Caco-2 (cell line): Measurements from ENCODE around the gene AMPH. TPM values are rescaled to one million over a fixed set of nuclear protein-coding genes. Genes with fewer than 3 reads are reported as not detected.

ENCODE experiments used
- BruUV-seq: library from RNA; stranded (reverse); fragments of 400-500 nt; replicated peaks from 2 replicates; lab custom pipeline; 2021; lab: Mats Ljungman, UMichigan
- CTCF ChIA-PET: fragments of 300-600 bp; sonication (Branson Sonifier 250); formaldehyde crosslinking; loops from one replicate; lab custom pipeline; 2022; ENCODE audit warnings: antibody characterized with exemption; lab: Charles Lee
- POLR2A ChIA-PET: fragments of 300-600 bp; sonication (Branson Sonifier 250); formaldehyde crosslinking; loops from one replicate; lab custom pipeline; 2022; ENCODE audit warnings: antibody characterized with exemption; lab: Charles Lee
- DNase-seq, 2 experiments: peaks; one replicate each; pipeline versions ENCODE4 v3.0.0 to v3.0.0-alpha.2; 2020 to 2022
- H3K27me3 ChIP-seq: replicated peaks from 2 replicates; pipeline ENCODE4 v1.6.0; 2011; ENCODE audit warnings: low read length; ENCODE audit not compliant: control insufficient read depth, insufficient read depth
- H3K36me3 ChIP-seq: 2 replicates; pipeline ENCODE4 v1.5.1; 2011; ENCODE audit warnings: low read length; ENCODE audit not compliant: control insufficient read depth, insufficient read depth
- H3K4me1 ChIP-seq: fragments of 250-450 bp; sonication (Bioruptor Pico); 2 replicates; pipeline ENCODE4 v1.5.1; 2020; ENCODE audit warnings: mild to moderate bottlenecking
- H3K4me3 ChIP-seq: 2 replicates; pipeline ENCODE4 v1.5.1; 2011; ENCODE audit warnings: low read depth, mild to moderate bottlenecking, control low read depth, low read length
- H3K9me3 ChIP-seq: fragments of 250-450 bp; sonication (Bioruptor Pico); 2 replicates; pipeline ENCODE4 v1.5.1; 2020; ENCODE audit warnings: mild to moderate bottlenecking, moderate library complexity
- H3K27ac Mint-ChIP-seq: one replicate; pipeline ENCODE4 v1.8.0; 2022; ENCODE audit warnings: mixed read lengths; ENCODE audit not compliant: unreplicated experiment
- H3K27me3 Mint-ChIP-seq: one replicate; pipeline ENCODE4 v1.8.0; 2022; ENCODE audit warnings: mixed read lengths; ENCODE audit not compliant: insufficient read depth, unreplicated experiment
- H3K36me3 Mint-ChIP-seq: one replicate; pipeline ENCODE4 v1.8.0; 2022; ENCODE audit warnings: mild to moderate bottlenecking, mixed read lengths; ENCODE audit not compliant: insufficient read depth, unreplicated experiment
- H3K4me1 Mint-ChIP-seq: one replicate; pipeline ENCODE4 v1.8.0; 2022; ENCODE audit warnings: low read depth, mixed read lengths; ENCODE audit not compliant: unreplicated experiment
- H3K4me3 Mint-ChIP-seq: one replicate; pipeline ENCODE4 v1.8.0; 2022; ENCODE audit warnings: mild to moderate bottlenecking, moderate library complexity, mixed read lengths; ENCODE audit not compliant: unreplicated experiment
- H3K9me3 Mint-ChIP-seq: one replicate; pipeline ENCODE4 v1.8.0; 2022; ENCODE audit warnings: mixed read lengths; ENCODE audit not compliant: unreplicated experiment
- intact Hi-C: fragments of 100-400 bp; cut with micrococcal nuclease; formaldehyde crosslinking; loops from one replicate; pipeline ENCODE4 v1.10.0; 2022; ENCODE audit not compliant: unreplicated experiment
- total RNA-seq: library from RNA; stranded (reverse); gene quantifications from 2 replicates; pipeline ENCODE4 v1.2.3, GENCODE V29; 2022
- TF ChIP-seq, protein P1 (sequence below), 2 experiments: fragments of 200-600 bp in 1 of 2; IDR thresholded peaks; 1 replicate in 1 of 2; 2 replicates in 1 of 2; pipeline versions ENCODE4 v1.5.1 to v1.8.0; 2011 to 2022; ENCODE audit warnings: antibody characterized with exemption in 1 of 2, control low read depth in 1 of 2, inconsistent platforms in 1 of 2, low read depth in 1 of 2, low read length in 1 of 2, mild to moderate bottlenecking in 1 of 2, moderate library complexity in 1 of 2; ENCODE audit not compliant: insufficient read depth in 1 of 2, severe bottlenecking in 1 of 2, unreplicated experiment in 1 of 2

AMPH gene
- total RNA-seq, 1 experiment from 2014 or later = not detected

DNA sequence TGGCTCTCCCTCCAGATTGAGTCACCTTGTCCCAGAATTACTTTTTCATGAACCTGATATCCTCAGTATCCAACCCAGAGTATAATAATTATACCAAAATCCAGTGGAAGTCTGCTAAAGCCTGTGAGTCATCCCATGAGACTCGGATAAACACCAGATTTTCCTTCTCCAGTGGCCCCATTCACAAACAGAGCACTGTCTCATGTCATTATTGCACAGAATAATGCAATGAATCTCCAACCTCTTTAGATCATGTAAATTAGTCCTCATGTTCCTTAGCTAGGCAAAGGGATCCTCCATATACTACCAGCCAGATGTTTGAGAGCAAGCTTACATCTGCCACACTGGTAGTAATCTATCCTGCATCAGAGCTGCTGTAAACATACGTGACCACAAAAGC lies 89.0 kb downstream of the AMPH start:
- Histone ChIP-seq H3K4me3 (no peak overlapping the region), H3K9me3 (no peaks in the 10 kb centered on the region), H3K27me3 (no peaks in the 10 kb centered on the region; the same call in 1 of the 2 replicates), H3K4me1 (no peaks in the 10 kb centered on the region), H3K36me3 (no peaks in the 10 kb centered on the region)
- Mint-ChIP-seq H3K27ac (no peak overlapping the region), H3K27me3 (peaks cover 11% of the 10 kb centered on the region), H3K4me3 (no peak overlapping the region), H3K9me3 (no peaks in the 10 kb centered on the region), H3K4me1 (no peaks in the 10 kb centered on the region), H3K36me3 (no peaks in the 10 kb centered on the region)
- BruUV-seq = no TSS peak
- no peak for DNase-seq
- CTCF ChIA-PET = no interaction called here
- POLR2A ChIA-PET = no interaction called here
- TF ChIP-seq, protein P1, sequence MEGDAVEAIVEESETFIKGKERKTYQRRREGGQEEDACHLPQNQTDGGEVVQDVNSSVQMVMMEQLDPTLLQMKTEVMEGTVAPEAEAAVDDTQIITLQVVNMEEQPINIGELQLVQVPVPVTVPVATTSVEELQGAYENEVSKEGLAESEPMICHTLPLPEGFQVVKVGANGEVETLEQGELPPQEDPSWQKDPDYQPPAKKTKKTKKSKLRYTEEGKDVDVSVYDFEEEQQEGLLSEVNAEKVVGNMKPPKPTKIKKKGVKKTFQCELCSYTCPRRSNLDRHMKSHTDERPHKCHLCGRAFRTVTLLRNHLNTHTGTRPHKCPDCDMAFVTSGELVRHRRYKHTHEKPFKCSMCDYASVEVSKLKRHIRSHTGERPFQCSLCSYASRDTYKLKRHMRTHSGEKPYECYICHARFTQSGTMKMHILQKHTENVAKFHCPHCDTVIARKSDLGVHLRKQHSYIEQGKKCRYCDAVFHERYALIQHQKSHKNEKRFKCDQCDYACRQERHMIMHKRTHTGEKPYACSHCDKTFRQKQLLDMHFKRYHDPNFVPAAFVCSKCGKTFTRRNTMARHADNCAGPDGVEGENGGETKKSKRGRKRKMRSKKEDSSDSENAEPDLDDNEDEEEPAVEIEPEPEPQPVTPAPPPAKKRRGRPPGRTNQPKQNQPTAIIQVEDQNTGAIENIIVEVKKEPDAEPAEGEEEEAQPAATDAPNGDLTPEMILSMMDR (IDR thresholded peaks at IDR 0.05; ENCODE audit: insufficient read depth in 1 of 2, low read depth in 1 of 2, low read length in 1 of 2, severe bottlenecking in 1 of 2, unreplicated experiment in 1 of 2) = no peak
- intact Hi-C loops = no loop called here

DNA sequence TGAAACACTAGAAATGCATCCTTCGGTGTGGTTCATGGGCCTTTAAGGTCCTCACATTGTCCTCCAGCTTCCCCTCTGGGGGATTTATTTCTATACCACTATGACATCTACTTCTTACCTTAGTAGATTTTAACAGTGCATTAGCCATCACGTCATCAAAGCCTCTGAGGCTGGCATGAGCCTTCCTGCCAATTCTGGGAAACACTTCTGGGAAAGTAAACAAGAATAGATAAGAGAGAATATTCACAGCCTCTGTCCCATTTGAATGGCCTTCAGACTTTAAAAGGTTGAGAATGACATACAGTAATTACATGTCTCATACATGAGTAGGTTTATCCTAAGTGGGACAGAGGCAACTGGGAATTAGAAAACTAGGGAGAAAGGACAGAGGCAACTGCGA lies 89.7 kb downstream of the AMPH start:
- Histone ChIP-seq H3K4me1 (no peaks in the 10 kb centered on the region), H3K27me3 (no peaks in the 10 kb centered on the region; the same call in 1 of the 2 replicates), H3K4me3 (no peak overlapping the region), H3K36me3 (no peaks in the 10 kb centered on the region), H3K9me3 (no peaks in the 10 kb centered on the region)
- POLR2A ChIA-PET = no interaction called here
- CTCF ChIA-PET = no interaction called here
- BruUV-seq = no TSS peak
- Mint-ChIP-seq H3K4me1 (no peaks in the 10 kb centered on the region), H3K36me3 (no peaks in the 10 kb centered on the region), H3K9me3 (no peaks in the 10 kb centered on the region), H3K27ac (no peak overlapping the region), H3K27me3 (peaks cover 9% of the 10 kb centered on the region), H3K4me3 (no peak overlapping the region)
- intact Hi-C loops = no loop called here
- DNase-seq = no peak
- TF ChIP-seq, protein P1 (IDR thresholded peaks at IDR 0.05; ENCODE audit: insufficient read depth in 1 of 2, low read depth in 1 of 2, low read length in 1 of 2, severe bottlenecking in 1 of 2, unreplicated experiment in 1 of 2) = no peak

GRCh38 chr7:38539477-38540081 lies 91.6 kb downstream of the AMPH start:
- no peak for DNase-seq
- POLR2A ChIA-PET = no interaction called here
- H3K9me3 Mint-ChIP-seq = no peaks in the 10 kb centered on the region
- H3K4me1 Mint-ChIP-seq = no peaks in the 10 kb centered on the region
- Histone ChIP-seq H3K27me3 (no peaks in the 10 kb centered on the region; the same call in 1 of the 2 replicates), H3K4me1 (no peaks in the 10 kb centered on the region), H3K36me3 (no peaks in the 10 kb centered on the region), H3K4me3 (no peak overlapping the region), H3K9me3 (no peaks in the 10 kb centered on the region)
- H3K27me3 Mint-ChIP-seq = peaks cover 9% of the 10 kb centered on the region
- intact Hi-C loops = no loop called here
- no peak overlapping the region for H3K27ac Mint-ChIP-seq
- no TSS peak for BruUV-seq
- CTCF ChIA-PET = no interaction called here
- H3K4me3 Mint-ChIP-seq = no peak overlapping the region
- TF ChIP-seq, protein P1 (IDR thresholded peaks at IDR 0.05; ENCODE audit: insufficient read depth in 1 of 2, low read depth in 1 of 2, low read length in 1 of 2, severe bottlenecking in 1 of 2, unreplicated experiment in 1 of 2) = no peak
- no peaks in the 10 kb centered on the region for H3K36me3 Mint-ChIP-seq
